ENCODE results near the gene TEX51. TPM values are rescaled to one million over a fixed set of nuclear protein-coding genes. Genes with fewer than 3 reads are reported as not detected.

The TEX51 gene
- not detected for total RNA-seq
- polyA plus RNA-seq = not detected
- long read RNA-seq, donor 1 = 0 reads
- long read RNA-seq, donor 2 = 0 reads

GRCh38 chr2:126898636-126899035 lies at the start of gene TEX51:
TEX51 (plus strand) TSS chr2:126898890; CDS start chr2:126898919, 29 bp downstream.
- ATAC-seq (ENCODE audit: low FRiP score) = no peak

DNA sequence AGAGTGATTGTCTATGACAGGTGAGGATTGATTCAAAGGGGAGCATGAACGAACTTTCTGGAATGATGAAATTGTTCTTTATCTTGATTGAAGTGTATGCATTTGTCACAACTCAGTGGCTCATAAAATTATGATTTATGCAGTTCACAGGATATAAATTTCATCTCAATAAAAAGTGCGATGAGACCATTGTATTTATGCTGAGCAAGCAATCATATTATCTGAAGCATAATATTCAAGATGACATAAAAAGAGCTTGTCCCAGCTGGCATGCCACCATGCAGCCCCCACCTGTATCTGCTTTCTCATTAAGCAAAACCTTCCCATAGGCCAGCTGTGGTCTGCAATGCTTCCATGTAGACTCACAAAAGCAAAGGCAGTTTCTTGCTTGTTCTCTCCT lies 49.6 kb upstream of the TEX51 start:
- no peak for ATAC-seq (ENCODE audit: low FRiP score)
- Histone ChIP-seq H3K4me3 (ENCODE audit: low read length in 2 of 2) (no peak overlapping the region), H3K27me3 (ENCODE audit: control insufficient read depth in 1 of 2, insufficient read depth in 2 of 2, low read length in 1 of 2) (no peaks in the 10 kb centered on the region), H3K4me1 (ENCODE audit: control insufficient read depth in 1 of 2, insufficient read depth in 2 of 2, low read length in 2 of 2) (no peaks in the 10 kb centered on the region), H3K9me3 (ENCODE audit: control insufficient read depth, low read length) (no peaks in the 10 kb centered on the region), H3K36me3 (ENCODE audit: control insufficient read depth in 1 of 2, insufficient read depth in 2 of 2, low read length in 1 of 2) (no peaks in the 10 kb centered on the region), H3K27ac (ENCODE audit: low read depth in 1 of 2, low read length in 2 of 2) (no peak overlapping the region)
- 74 to 75% methylated on average over 2 of the region's 2 CpGs for WGBS, 2 donors
- no peak for DNase-seq
- intact Hi-C loops (cut with DNase I) = no loop called here

More at GRCh38 chr2:126898636-126899035, at the start of gene TEX51:
- H3K27me3 ChIP-seq (ENCODE audit: control insufficient read depth in 1 of 2, insufficient read depth in 2 of 2, low read length in 1 of 2) = no peaks in the 10 kb centered on the region
- no peak within 1 kb of the TSS for H3K4me3 ChIP-seq (ENCODE audit: low read length in 2 of 2)
- no peaks in the 10 kb centered on the region for H3K4me1 ChIP-seq (ENCODE audit: control insufficient read depth in 1 of 2, insufficient read depth in 2 of 2, low read length in 2 of 2)
- no peak within 1 kb of the TSS for H3K27ac ChIP-seq (ENCODE audit: low read depth in 1 of 2, low read length in 2 of 2)
- no peaks in the 10 kb centered on the region for H3K9me3 ChIP-seq (ENCODE audit: control insufficient read depth, low read length)
- WGBS, 2 donors = 65 to 66% methylated on average over 5 of the region's 5 CpGs
- H3K36me3 ChIP-seq (ENCODE audit: control insufficient read depth in 1 of 2, insufficient read depth in 2 of 2, low read length in 1 of 2) = no peaks in the 10 kb centered on the region
- peak in 1 of 2 donors; percentile 35 for DNase-seq
- intact Hi-C loops (cut with DNase I) = no loop called here

DNA sequence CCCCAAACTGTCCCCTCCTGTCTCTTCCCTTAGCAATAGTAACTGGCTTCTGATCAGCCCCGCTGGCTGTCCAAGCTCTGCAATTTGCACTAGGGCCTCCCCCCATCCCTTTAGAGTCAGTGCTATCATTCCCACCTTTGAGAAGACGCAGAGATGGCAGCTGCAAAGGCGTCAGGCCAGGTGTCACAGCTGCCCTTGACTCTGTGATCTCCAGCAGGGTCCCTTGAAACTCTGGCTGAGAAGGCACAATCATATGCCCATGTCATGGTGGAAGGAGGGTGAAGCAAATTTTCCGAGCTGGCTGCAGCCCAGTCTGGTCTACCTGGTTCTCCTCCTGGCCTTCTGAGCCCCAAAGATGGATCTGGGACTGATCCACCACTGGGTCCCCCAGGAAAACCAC lies 49.2 kb upstream of the TEX51 start:
- H3K4me1 ChIP-seq (ENCODE audit: control insufficient read depth in 1 of 2, insufficient read depth in 2 of 2, low read length in 2 of 2) = no peaks in the 10 kb centered on the region
- no peaks in the 10 kb centered on the region for H3K9me3 ChIP-seq (ENCODE audit: control insufficient read depth, low read length)
- H3K27me3 ChIP-seq (ENCODE audit: control insufficient read depth in 1 of 2, insufficient read depth in 2 of 2, low read length in 1 of 2) = no peaks in the 10 kb centered on the region
- H3K27ac ChIP-seq (ENCODE audit: low read depth in 1 of 2, low read length in 2 of 2) = no peak overlapping the region
- 92 to 93% methylated on average over 4 of the region's 4 CpGs for WGBS, 2 donors
- no peak for ATAC-seq (ENCODE audit: low FRiP score)
- peak in 1 of 2 donors; percentile 43 for DNase-seq
- H3K36me3 ChIP-seq (ENCODE audit: control insufficient read depth in 1 of 2, insufficient read depth in 2 of 2, low read length in 1 of 2) = no peaks in the 10 kb centered on the region
- intact Hi-C loops (cut with DNase I) = no loop called here
- H3K4me3 ChIP-seq (ENCODE audit: low read length in 2 of 2) = no peak overlapping the region

DNA sequence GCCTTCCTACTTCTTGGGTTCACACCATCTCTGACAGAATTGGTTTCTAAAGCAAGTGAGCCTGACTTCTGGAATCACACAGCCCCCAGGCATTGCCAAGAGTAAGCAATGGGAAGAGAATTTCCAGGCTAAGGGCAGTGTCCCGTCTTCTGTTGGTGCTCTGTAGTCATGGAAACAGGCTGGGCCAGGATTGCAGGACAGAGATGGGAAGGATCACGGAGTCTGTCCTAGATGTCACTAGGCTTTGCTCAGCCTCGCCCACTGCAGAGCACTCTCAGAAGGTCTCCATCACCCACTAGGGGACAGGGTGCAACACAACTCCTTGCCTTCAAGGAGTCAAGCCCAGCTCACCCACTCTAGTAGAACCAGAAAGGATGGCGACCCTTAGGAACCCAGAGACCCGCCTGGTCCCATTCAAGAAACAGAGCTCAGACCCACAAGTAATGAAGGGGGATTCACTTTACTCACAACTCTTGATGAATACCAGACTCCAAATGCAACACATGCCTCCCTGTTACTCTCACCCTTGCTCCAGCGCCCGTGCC lies 48.6 kb upstream of the TEX51 start:
- peak; percentile 11 for ATAC-seq (ENCODE audit: low FRiP score)
- WGBS, 2 donors = 86 to 96% methylated on average over 7 of the region's 7 CpGs
- no peaks in the 10 kb centered on the region for H3K4me1 ChIP-seq (ENCODE audit: control insufficient read depth in 1 of 2, insufficient read depth in 2 of 2, low read length in 2 of 2)
- no peak for DNase-seq
- no peaks in the 10 kb centered on the region for H3K27me3 ChIP-seq (ENCODE audit: control insufficient read depth in 1 of 2, insufficient read depth in 2 of 2, low read length in 1 of 2)
- intact Hi-C loops (cut with DNase I) = no loop called here
- no peaks in the 10 kb centered on the region for H3K36me3 ChIP-seq (ENCODE audit: control insufficient read depth in 1 of 2, insufficient read depth in 2 of 2, low read length in 1 of 2)
- H3K4me3 ChIP-seq (ENCODE audit: low read length in 2 of 2) = no peak overlapping the region
- no peaks in the 10 kb centered on the region for H3K9me3 ChIP-seq (ENCODE audit: control insufficient read depth, low read length)
- no peak overlapping the region for H3K27ac ChIP-seq (ENCODE audit: low read depth in 1 of 2, low read length in 2 of 2)

GRCh38 chr2:126850940-126851339 lies 47.8 kb upstream of the TEX51 start:
- DNase-seq (peak in 1 of 2 donors; percentile 47), ATAC-seq (ENCODE audit: low FRiP score) (no peak)
- no peaks in the 10 kb centered on the region for H3K4me1 ChIP-seq (ENCODE audit: control insufficient read depth in 1 of 2, insufficient read depth in 2 of 2, low read length in 2 of 2)
- whole genome bisulfite sequencing, 2 donors = 62 to 79% methylated on average over 5 of the region's 5 CpGs
- H3K9me3 ChIP-seq (ENCODE audit: control insufficient read depth, low read length) = no peaks in the 10 kb centered on the region
- H3K27me3 ChIP-seq (ENCODE audit: control insufficient read depth in 1 of 2, insufficient read depth in 2 of 2, low read length in 1 of 2) = no peaks in the 10 kb centered on the region
- no peaks in the 10 kb centered on the region for H3K36me3 ChIP-seq (ENCODE audit: control insufficient read depth in 1 of 2, insufficient read depth in 2 of 2, low read length in 1 of 2)
- intact Hi-C loops (cut with DNase I) = no loop called here
- H3K4me3 ChIP-seq (ENCODE audit: low read length in 2 of 2) = no peak overlapping the region
- H3K27ac ChIP-seq (ENCODE audit: low read depth in 1 of 2, low read length in 2 of 2) = no peak overlapping the region

DNA sequence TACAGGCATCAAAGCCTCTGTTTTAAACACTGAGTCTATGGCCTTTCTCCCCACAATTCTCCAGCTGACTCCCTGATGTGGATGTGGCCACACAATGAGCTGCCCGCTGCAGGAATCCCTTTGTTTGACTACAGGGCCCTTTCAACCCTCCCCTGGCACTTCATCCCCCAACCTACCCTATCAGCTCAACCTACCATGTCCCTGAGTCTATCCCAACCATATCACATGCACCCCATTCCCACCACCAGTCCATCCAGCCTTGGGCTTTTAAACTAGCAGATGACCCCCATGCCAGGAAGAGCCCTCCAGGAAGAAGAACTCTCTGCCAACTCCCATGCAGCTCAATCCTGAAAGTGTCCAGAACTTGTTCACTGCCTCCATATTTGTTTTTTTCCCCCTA lies 46.9 kb upstream of the TEX51 start:
- no peak for DNase-seq
- Histone ChIP-seq H3K27ac (ENCODE audit: low read depth in 1 of 2, low read length in 2 of 2) (no peak overlapping the region), H3K4me1 (ENCODE audit: control insufficient read depth in 1 of 2, insufficient read depth in 2 of 2, low read length in 2 of 2) (no peaks in the 10 kb centered on the region), H3K36me3 (ENCODE audit: control insufficient read depth in 1 of 2, insufficient read depth in 2 of 2, low read length in 1 of 2) (no peaks in the 10 kb centered on the region), H3K4me3 (ENCODE audit: low read length in 2 of 2) (no peak overlapping the region), H3K27me3 (ENCODE audit: control insufficient read depth in 1 of 2, insufficient read depth in 2 of 2, low read length in 1 of 2) (no peaks in the 10 kb centered on the region), H3K9me3 (ENCODE audit: control insufficient read depth, low read length) (no peaks in the 10 kb centered on the region)
- intact Hi-C loops (cut with DNase I) = no loop called here
- 85 to 94% methylated on average over 1 of the region's 1 CpG for WGBS, 2 donors
- ATAC-seq (ENCODE audit: low FRiP score) = no peak

DNA sequence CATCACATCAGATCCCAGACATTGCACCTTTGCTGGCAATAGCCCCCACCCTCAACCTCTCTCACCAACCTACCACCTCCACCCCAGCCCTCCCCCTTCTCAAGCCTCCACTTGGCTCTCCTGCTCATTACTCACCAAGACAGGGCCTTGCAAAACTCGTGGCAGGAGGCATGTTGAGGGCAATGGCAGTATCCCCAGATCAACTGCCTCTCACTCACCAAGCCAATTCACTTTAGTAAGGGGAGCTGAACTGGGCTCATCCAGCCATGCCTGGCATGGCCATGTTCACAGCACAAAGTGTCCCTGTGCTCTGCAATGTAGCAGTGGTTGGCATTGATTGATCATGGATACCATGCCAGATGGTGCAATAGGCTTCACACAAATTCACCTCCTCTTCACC lies 46.3 kb upstream of the TEX51 start:
- 56 to 72% methylated on average over 1 of the region's 1 CpG for WGBS, 2 donors
- no peak for ATAC-seq (ENCODE audit: low FRiP score)
- Histone ChIP-seq H3K27me3 (ENCODE audit: control insufficient read depth in 1 of 2, insufficient read depth in 2 of 2, low read length in 1 of 2) (no peaks in the 10 kb centered on the region), H3K4me3 (ENCODE audit: low read length in 2 of 2) (no peak overlapping the region), H3K9me3 (ENCODE audit: control insufficient read depth, low read length) (no peaks in the 10 kb centered on the region), H3K27ac (ENCODE audit: low read depth in 1 of 2, low read length in 2 of 2) (no peak overlapping the region), H3K36me3 (ENCODE audit: control insufficient read depth in 1 of 2, insufficient read depth in 2 of 2, low read length in 1 of 2) (no peaks in the 10 kb centered on the region), H3K4me1 (ENCODE audit: control insufficient read depth in 1 of 2, insufficient read depth in 2 of 2, low read length in 2 of 2) (no peaks in the 10 kb centered on the region)
- no peak for DNase-seq
- intact Hi-C loops (cut with DNase I) = no loop called here

DNA sequence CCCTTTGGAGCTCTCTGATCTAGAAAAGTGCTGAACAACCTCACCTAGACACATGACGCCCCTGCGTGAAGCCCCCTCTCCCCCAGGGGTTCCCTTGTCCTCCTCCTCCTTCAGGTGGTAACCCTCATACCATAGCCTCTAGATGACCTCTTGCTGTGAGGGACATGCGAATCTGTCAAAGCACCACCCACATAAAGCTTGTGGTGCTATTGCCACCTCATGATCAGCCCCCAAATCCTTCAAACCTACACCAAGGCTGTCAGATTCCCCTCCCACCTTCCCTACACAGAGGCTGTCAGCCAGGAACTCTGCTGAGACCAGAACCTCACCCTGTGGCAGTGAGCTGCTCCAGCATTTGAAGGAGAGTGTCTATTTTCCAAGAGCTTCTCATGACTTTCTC lies 43.1 kb upstream of the TEX51 start:
- H3K9me3 ChIP-seq (ENCODE audit: control insufficient read depth, low read length) = no peaks in the 10 kb centered on the region
- intact Hi-C loops (cut with DNase I) = no loop called here
- H3K27ac ChIP-seq (ENCODE audit: low read depth in 1 of 2, low read length in 2 of 2) = no peak overlapping the region
- H3K36me3 ChIP-seq (ENCODE audit: control insufficient read depth in 1 of 2, insufficient read depth in 2 of 2, low read length in 1 of 2) = no peaks in the 10 kb centered on the region
- DNase-seq = no peak
- H3K27me3 ChIP-seq (ENCODE audit: control insufficient read depth in 1 of 2, insufficient read depth in 2 of 2, low read length in 1 of 2) = no peaks in the 10 kb centered on the region
- no peaks in the 10 kb centered on the region for H3K4me1 ChIP-seq (ENCODE audit: control insufficient read depth in 1 of 2, insufficient read depth in 2 of 2, low read length in 2 of 2)
- ATAC-seq (ENCODE audit: low FRiP score) = no peak
- 81 to 89% methylated on average over 3 of the region's 3 CpGs for WGBS, 2 donors
- no peak overlapping the region for H3K4me3 ChIP-seq (ENCODE audit: low read length in 2 of 2)

DNA sequence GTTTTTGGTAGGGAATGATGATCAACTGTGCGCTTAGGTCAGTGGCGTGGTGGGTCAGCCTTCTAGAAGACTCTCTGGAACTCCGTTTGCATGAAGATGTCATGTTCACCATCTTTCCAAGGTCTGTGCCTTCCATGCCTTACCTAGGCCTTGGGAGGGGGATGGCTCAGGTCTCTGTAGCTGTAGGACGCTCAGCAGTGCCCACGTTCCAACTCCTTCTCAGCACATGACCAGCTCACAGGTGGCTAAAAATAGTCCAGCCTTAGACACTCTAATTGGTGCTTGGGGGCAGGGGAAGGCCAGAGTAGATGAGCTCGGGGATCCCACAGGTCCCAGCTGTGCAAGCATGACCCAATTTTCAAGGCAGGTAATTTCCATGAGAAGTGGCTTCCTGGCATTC lies 42.3 kb upstream of the TEX51 start:
- 71 to 72% methylated on average over 6 of the region's 6 CpGs for WGBS, 2 donors
- Histone ChIP-seq H3K4me1 (ENCODE audit: control insufficient read depth in 1 of 2, insufficient read depth in 2 of 2, low read length in 2 of 2) (no peaks in the 10 kb centered on the region), H3K4me3 (ENCODE audit: low read length in 2 of 2) (no peak overlapping the region), H3K36me3 (ENCODE audit: control insufficient read depth in 1 of 2, insufficient read depth in 2 of 2, low read length in 1 of 2) (no peaks in the 10 kb centered on the region), H3K27ac (ENCODE audit: low read depth in 1 of 2, low read length in 2 of 2) (no peak overlapping the region), H3K27me3 (ENCODE audit: control insufficient read depth in 1 of 2, insufficient read depth in 2 of 2, low read length in 1 of 2) (no peaks in the 10 kb centered on the region), H3K9me3 (ENCODE audit: control insufficient read depth, low read length) (no peaks in the 10 kb centered on the region)
- intact Hi-C loops (cut with DNase I) = no loop called here
- ATAC-seq (ENCODE audit: low FRiP score) (no peak), DNase-seq (no peak)
